ENCODE results near the gene LMO4. TPM values are rescaled to one million over a fixed set of nuclear protein-coding genes. Genes with fewer than 3 reads are reported as not detected.

Gene LMO4
- polyA plus RNA-seq, 1 donor (not counting 4 experiments of a cell fraction or from before 2014, with no cell fraction given) = 33.4 TPM

- H3K79me2 ChIP-seq (ENCODE audit: control insufficient read depth, insufficient read depth, low read length) = no peaks in the 10 kb centered on the region
- H3K9me1 ChIP-seq (ENCODE audit: control insufficient read depth, extremely low read depth, insufficient read depth, low read length) = no peaks in the 10 kb centered on the region
- H3K9me3 ChIP-seq (ENCODE audit: control insufficient read depth, low read depth, low read length) = no peaks in the 10 kb centered on the region
- no peaks in the 10 kb centered on the region for H3K27me3 ChIP-seq (ENCODE audit: control insufficient read depth, extremely low read depth, insufficient read depth, low read length)
- dilution Hi-C loops (cut with MboI; ENCODE audit: extremely low pct_ligation_motif_present, low sequenced_read_pairs) = no loop called here
- no peak overlapping the region for H3K9ac ChIP-seq (ENCODE audit: control insufficient read depth, extremely low read depth, insufficient read depth, low read length)
- H3K4me1 ChIP-seq (ENCODE audit: control insufficient read depth, extremely low read depth, insufficient read depth, low read length) = no peaks in the 10 kb centered on the region
- DNase-seq (ENCODE audit: low read depth, low spot score) (no peak), FAIRE-seq (no peak)
- no peak overlapping the region for H2AFZ ChIP-seq (ENCODE audit: control insufficient read depth, low read length)
- H3K36me3 ChIP-seq (ENCODE audit: control insufficient read depth in 2 of 2, extremely low read depth in 1 of 2, insufficient read depth in 2 of 2, low read length in 2 of 2) = no peaks in the 10 kb centered on the region
- H3K4me3 ChIP-seq (ENCODE audit: control insufficient read depth in 2 of 3, extremely low read depth in 1 of 3, insufficient read depth in 2 of 3, low read depth in 1 of 3, low read length in 3 of 3) = no peak overlapping the region
- H4K20me1 ChIP-seq (ENCODE audit: control insufficient read depth, extremely low read depth, insufficient read depth, low read length) = no peaks in the 10 kb centered on the region
- TF ChIP-seq EZH2 (IDR thresholded peaks at IDR 0.05; ENCODE audit: low read length) = no peak
- TF ChIP-seq CTCF (optimal IDR thresholded peaks at IDR 0.05 in 1 of 3, IDR thresholded peaks at IDR 0.05 in 1 of 3, conservative IDR thresholded peaks at IDR 0.05 in 1 of 3; ENCODE audit: extremely low read depth in 1 of 3, insufficient read depth in 2 of 3, low read length in 3 of 3) = no peak
- no peak overlapping the region for H3K27ac ChIP-seq (ENCODE audit: control insufficient read depth, insufficient read depth, low read length)
- no peak overlapping the region for H3K4me2 ChIP-seq (ENCODE audit: control insufficient read depth, extremely low read depth, insufficient read depth, low read depth, low read length)
These were observed 40.2 kb downstream of the LMO4 start for GRCh38 chr1:87368907-87369306.

GRCh38 chr1:87369736-87370478 lies 41.2 kb downstream of the LMO4 start:
- Histone ChIP-seq H3K27me3 (ENCODE audit: control insufficient read depth, extremely low read depth, insufficient read depth, low read length) (no peaks in the 10 kb centered on the region), H3K27ac (ENCODE audit: control insufficient read depth, insufficient read depth, low read length) (no peak overlapping the region), H4K20me1 (ENCODE audit: control insufficient read depth, extremely low read depth, insufficient read depth, low read length) (no peaks in the 10 kb centered on the region), H2AFZ (ENCODE audit: control insufficient read depth, low read length) (no peak overlapping the region), H3K9me1 (ENCODE audit: control insufficient read depth, extremely low read depth, insufficient read depth, low read length) (no peaks in the 10 kb centered on the region), H3K4me1 (ENCODE audit: control insufficient read depth, extremely low read depth, insufficient read depth, low read length) (no peaks in the 10 kb centered on the region), H3K9me3 (ENCODE audit: control insufficient read depth, low read depth, low read length) (no peaks in the 10 kb centered on the region), H3K4me2 (ENCODE audit: control insufficient read depth, extremely low read depth, insufficient read depth, low read depth, low read length) (no peak overlapping the region), H3K79me2 (ENCODE audit: control insufficient read depth, insufficient read depth, low read length) (no peaks in the 10 kb centered on the region), H3K9ac (ENCODE audit: control insufficient read depth, extremely low read depth, insufficient read depth, low read length) (no peak overlapping the region), H3K4me3 (ENCODE audit: control insufficient read depth in 2 of 3, extremely low read depth in 1 of 3, insufficient read depth in 2 of 3, low read depth in 1 of 3, low read length in 3 of 3) (no peak overlapping the region), H3K36me3 (ENCODE audit: control insufficient read depth in 2 of 2, extremely low read depth in 1 of 2, insufficient read depth in 2 of 2, low read length in 2 of 2) (no peaks in the 10 kb centered on the region)
- DNase-seq (ENCODE audit: low read depth, low spot score) = no peak
- dilution Hi-C loops (cut with MboI; ENCODE audit: extremely low pct_ligation_motif_present, low sequenced_read_pairs) = no loop called here
- FAIRE-seq = no peak
- TF ChIP-seq EZH2 (IDR thresholded peaks at IDR 0.05; ENCODE audit: low read length) (no peak), CTCF (optimal IDR thresholded peaks at IDR 0.05 in 1 of 3, IDR thresholded peaks at IDR 0.05 in 1 of 3, conservative IDR thresholded peaks at IDR 0.05 in 1 of 3; ENCODE audit: extremely low read depth in 1 of 3, insufficient read depth in 2 of 3, low read length in 3 of 3) (no peak)
